GM21423 (cell line): ENCODE results near the gene TMC8.
"Not testable (repeated sequence)": the region's sequence is repeated elsewhere in the genome, so short reads cannot be mapped to it uniquely, and the experiment has no call there.

Experiments used
- ATAC-seq: cut with Tn5 transposase; IDR thresholded peaks from one replicate; pipeline ENCODE4 v1.9.1; 2021; ENCODE audit warnings: mild to moderate bottlenecking, moderate library complexity; ENCODE audit not compliant: unreplicated experiment

The TMC8 gene, protein sequence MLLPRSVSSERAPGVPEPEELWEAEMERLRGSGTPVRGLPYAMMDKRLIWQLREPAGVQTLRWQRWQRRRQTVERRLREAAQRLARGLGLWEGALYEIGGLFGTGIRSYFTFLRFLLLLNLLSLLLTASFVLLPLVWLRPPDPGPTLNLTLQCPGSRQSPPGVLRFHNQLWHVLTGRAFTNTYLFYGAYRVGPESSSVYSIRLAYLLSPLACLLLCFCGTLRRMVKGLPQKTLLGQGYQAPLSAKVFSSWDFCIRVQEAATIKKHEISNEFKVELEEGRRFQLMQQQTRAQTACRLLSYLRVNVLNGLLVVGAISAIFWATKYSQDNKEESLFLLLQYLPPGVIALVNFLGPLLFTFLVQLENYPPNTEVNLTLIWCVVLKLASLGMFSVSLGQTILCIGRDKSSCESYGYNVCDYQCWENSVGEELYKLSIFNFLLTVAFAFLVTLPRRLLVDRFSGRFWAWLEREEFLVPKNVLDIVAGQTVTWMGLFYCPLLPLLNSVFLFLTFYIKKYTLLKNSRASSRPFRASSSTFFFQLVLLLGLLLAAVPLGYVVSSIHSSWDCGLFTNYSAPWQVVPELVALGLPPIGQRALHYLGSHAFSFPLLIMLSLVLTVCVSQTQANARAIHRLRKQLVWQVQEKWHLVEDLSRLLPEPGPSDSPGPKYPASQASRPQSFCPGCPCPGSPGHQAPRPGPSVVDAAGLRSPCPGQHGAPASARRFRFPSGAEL

GRCh38 chr17:78130437-78131101 is at the start of gene TMC8:
TSS of gene TMC8 (plus strand) at chr17:78130771. CDS start at chr17:78131589, 818 bp downstream.
- peak; percentile 20 for ATAC-seq

- ATAC-seq = no peak
Measured at GRCh38 chr17:78081551-78081950, 49.0 kb upstream of the TMC8 start.

DNA sequence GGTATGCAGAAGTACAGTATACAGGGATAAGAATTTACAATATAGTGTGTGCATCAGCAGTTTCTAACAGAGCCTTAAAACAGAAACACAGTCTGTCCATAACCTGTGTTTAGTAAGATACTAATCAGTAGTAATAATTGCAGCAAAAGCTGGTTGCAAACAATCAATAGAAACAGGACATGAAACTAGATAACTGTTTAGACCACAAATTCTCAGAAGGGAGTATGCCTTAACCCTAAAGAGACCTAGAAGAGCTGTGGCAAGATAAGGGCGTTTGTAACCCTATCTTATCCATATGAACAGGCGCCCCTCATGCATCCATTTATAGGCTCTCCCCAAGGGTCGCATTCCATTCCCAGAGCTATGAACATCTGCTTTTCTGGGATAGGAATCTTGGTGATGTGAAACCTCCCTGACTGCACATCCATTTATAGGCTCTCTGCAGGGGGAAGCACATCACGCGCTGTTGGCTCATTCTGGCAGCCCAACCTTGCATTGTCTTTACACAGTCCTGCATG is 48.2 kb upstream of the TMC8 start:
- not testable (repeated sequence) for ATAC-seq

GRCh38 chr17:78082988-78083387 is 47.6 kb upstream of the TMC8 start:
- no peak for ATAC-seq

DNA sequence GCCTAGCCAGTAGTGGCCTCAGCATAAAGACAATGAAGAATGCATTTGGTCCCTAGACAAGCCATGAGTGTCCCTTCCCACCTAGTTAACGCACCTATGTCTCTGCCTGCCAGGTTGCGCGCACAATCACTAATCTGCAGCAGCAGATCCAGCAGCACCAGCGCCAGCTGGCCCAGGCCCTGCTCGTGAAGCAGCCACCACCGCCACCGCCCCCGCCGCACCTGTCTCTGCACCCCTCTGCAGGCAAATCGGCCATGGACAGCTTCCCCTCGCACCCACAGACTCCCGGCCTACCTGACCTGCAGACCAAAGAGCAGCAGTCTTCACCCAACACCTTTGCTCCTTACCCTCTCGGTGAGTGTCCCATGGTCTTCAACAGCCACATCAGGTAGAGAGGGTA is 43.8 kb upstream of the TMC8 start:
- no peak for ATAC-seq

GRCh38 chr17:78088529-78088928 is 42.0 kb upstream of the TMC8 start:
- ATAC-seq = no peak

DNA sequence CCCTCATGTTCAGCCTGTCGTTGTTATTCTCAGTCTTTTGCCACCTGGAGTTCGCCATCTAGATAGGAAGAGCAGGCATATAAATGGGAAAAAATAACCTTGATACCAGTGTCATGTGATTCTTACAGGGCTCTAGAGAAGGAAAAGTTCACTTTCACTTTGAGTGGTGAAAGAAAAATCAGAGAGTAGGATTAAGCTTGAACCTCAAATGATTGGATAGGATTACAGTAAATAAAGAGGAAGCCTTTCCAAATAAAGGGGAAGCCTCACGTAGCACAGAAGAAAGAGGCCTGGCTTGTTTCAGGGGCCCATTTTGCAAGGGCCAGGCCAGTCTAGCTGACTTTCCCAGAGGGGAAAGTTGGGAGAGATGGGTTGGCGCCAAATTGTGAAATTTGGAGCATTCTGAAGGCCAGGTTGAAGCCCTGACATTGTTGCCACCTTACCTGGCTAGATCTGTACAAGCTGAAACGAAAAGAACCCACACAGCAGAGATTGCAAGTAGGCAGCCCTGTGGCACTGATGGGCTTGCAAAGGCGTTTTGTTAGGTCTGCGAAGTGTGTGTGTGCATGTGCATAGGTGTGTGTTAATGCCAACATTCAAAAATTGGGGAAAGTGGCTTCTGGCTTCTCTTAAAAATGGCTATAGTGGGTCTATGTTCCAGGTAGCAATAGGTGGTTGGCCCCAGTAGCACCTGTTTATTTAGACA is 40.8 kb upstream of the TMC8 start:
- ATAC-seq = no peak

DNA sequence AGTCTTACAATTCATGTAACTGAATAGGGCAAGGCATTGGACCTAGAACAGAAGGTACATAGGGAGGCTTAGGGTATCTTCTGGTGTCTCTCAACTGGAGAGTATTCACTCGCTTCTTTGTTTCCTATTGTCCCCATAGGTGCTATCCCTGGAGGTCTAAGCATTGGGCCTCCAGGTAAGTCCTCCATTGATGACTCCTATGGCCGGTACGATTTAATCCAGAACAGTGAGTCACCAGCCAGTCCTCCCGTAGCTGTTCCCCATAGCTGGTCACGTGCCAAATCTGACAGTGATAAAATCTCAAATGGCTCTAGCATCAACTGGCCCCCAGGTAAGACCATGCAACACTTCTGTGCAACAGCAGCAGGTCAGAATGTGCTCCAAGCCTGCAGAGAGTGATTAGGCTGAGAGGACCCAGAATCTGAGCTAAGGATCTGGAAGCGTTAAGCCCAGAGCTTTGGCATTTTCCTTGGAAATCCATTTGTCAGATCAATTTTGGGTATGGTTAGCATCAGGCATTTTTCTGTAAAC is 37.7 kb upstream of the TMC8 start:
- no peak for ATAC-seq

- ATAC-seq = no peak
Measured at GRCh38 chr17:78095035-78095434, 35.5 kb upstream of the TMC8 start.

- no peak for ATAC-seq
Measured at GRCh38 chr17:78096093-78096492, 34.5 kb upstream of the TMC8 start.

DNA sequence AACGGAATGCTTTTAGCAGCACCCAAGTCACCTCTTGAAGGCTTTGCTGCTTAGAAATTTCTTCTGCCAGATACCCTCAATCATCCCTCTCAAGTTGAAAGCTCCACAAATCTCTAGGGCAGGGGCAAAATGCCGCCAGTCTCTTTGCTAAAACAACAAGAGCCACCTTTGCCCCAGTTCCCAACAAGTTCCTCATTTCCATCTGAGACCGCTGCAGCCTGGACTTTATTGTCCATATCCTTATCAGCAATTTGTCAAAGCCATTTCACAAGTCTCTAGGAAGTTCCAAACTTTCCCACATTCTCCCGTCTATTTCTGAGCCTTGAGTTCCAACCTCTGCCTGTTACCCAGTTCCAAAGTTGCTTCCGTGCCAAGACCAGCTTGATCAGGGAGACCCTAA is 29.5 kb upstream of the TMC8 start:
- no peak for ATAC-seq

DNA sequence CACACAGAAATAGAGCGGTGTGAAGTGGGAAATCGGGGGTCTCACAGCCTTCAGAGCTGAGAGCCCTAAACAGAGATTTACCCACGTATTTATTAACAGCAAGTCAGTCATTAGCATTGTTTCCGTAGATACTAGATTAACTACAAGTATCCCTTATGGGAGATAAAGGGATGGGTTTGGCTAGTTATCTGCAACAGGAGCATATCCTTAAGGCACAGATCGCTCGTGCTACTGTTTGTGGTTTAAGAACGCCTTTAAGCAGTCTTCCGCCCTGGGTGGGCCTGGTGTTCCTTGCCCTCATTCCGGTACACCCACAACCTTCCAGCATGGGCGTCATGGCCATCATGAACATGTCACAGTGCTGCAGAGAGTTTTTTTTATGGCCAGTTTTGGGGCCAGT is 29.0 kb upstream of the TMC8 start:
- ATAC-seq = no peak

DNA sequence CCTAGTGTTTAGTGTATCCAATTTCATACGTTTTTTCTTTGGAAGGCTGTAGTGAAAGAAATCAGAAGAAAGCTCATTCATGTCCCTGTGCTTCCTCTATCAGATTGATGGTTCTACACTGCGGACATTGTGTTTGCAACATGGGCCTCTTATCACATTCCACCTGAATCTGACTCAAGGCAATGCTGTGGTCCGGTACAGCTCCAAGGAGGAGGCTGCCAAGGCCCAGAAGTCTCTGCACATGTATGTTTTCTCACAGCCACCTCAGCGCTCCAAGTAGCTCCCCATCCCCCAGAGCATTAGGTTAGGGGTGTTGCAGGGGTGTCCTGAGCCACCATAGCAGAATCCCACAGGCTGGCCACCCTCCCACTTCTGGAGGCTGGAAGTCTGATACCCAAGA is 27.3 kb upstream of the TMC8 start:
- no peak for ATAC-seq

DNA sequence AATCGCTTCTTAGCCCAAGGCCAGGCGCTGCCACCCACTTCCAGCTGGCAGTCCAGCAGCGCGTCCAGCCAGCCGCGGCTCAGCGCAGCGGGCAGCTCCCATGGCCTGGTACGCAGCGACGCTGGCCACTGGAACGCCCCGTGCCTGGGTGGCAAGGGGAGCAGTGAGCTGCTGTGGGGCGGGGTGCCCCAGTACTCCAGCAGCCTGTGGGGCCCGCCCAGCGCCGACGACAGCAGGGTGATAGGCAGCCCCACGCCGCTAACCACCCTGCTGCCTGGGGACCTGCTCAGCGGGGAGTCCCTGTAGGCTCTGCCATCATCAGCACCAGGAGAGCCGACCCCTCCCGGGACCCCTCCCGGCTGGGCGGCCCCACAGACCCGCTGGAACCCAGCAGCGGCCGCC is 26.0 kb upstream of the TMC8 start:
- no peak for ATAC-seq

- ATAC-seq = no peak
Measured at GRCh38 chr17:78105101-78105500, 25.5 kb upstream of the TMC8 start.

GRCh38 chr17:78105551-78105950 is 25.0 kb upstream of the TMC8 start:
- ATAC-seq = no peak

GRCh38 chr17:78106211-78106610 is 24.4 kb upstream of the TMC8 start:
- ATAC-seq = no peak

- no peak for ATAC-seq
Measured at GRCh38 chr17:78107457-78107856, 23.1 kb upstream of the TMC8 start.

GRCh38 chr17:78107976-78108725 is 22.4 kb upstream of the TMC8 start:
- no peak for ATAC-seq
